Psoas muscle (tissue), 8 donors: Measurements from ENCODE around the gene MRPL32. TPM values are rescaled to one million over a fixed set of nuclear protein-coding genes. Genes with fewer than 3 reads are reported as not detected.

Experiments used
- ATAC-seq, 4 donors: fragments of 200-7000 bp; cut with Tn5 transposase; one replicate each; pipeline ENCODE4 v1.9.1; 2020; ENCODE audit warnings: moderate library complexity in 3 of 4, mild to moderate bottlenecking in 2 of 4
- DNase-seq, 2 donors: peaks; one replicate each; pipeline ENCODE4 v3.0.0-alpha.2; 2020
- H3K27ac ChIP-seq: fragments of 200-600 bp; one replicate; pipeline ENCODE4 v1.8.0; 2022
- H3K27me3 ChIP-seq, 3 donors: fragments of 200-600 bp in 1 of 3; one replicate each; pipeline versions ENCODE4 v1.6.1 to v1.8.0; 2013 to 2022; ENCODE audit warnings: low read length in 2 of 3, mild to moderate bottlenecking in 2 of 3, moderate library complexity in 1 of 3; ENCODE audit not compliant: insufficient read depth in 3 of 3
- H3K36me3 ChIP-seq, 2 donors: fragments of 200-600 bp in 1 of 2; one replicate each; pipeline versions ENCODE4 v1.6.1 to v1.8.0; 2013 to 2022; ENCODE audit warnings: low read depth in 1 of 2, mild to moderate bottlenecking in 1 of 2, moderate library complexity in 1 of 2; ENCODE audit not compliant: insufficient read depth in 1 of 2
- H3K4me1 ChIP-seq: fragments of 200-600 bp; one replicate; pipeline ENCODE4 v1.8.0; 2022
- H3K4me3 ChIP-seq: fragments of 200-600 bp; one replicate; pipeline ENCODE4 v1.8.0; 2022; ENCODE audit warnings: mild to moderate bottlenecking
- H3K9me3 ChIP-seq: fragments of 200-600 bp; one replicate; pipeline ENCODE4 v1.8.0; 2022
- WGBS, 3 donors: extraction: QIAGEN DNeasy Blood & Tissue Kit; methylation state at CpG; one replicate each; pipeline versions ENCODE4 v1.1.6 to v1.1.7; 2013; 5-methylcytosine and 5-hydroxymethylcytosine counted together
- intact Hi-C, 2 donors: fragments of 100-400 bp; cut with DNase I; formaldehyde crosslinking; loops; one replicate each; pipeline versions ENCODE4 v1.11.0 to v1.14.2; 2022
- polyA plus RNA-seq, 3 donors: library from polyadenylated mRNA; stranded (reverse); fragments of 200-250 nt; gene quantifications; one replicate each; pipeline ENCODE4 v1.2.3, GENCODE V29; 2013
- total RNA-seq, 4 donors: library from RNA; stranded (reverse); fragmentation: NEBNext Ultra II Directional in 2 of 4; extraction: Animal tissue kit (Norgen Biotek cat#: 25700) in 2 of 4; gene quantifications; one replicate each; pipeline versions ENCODE4 v1.2.1 to v1.2.4, GENCODE V29; 2021 to 2023
- TF ChIP-seq, protein P1 (sequence below): fragments of 200-600 bp; IDR thresholded peaks from one replicate; pipeline ENCODE4 v1.8.0; 2022; ENCODE audit warnings: antibody characterized with exemption
- donor health status: healthy with polysubstance abuse.
- donor health status: DM: no; HTN: no; CAD: no; lungs with moderate emphysema.
- donor health status: Bipolar disorder and iron deficiency.
- donor health status: healthy.
- donor health status: DM: yes; HTN: yes; CAD: no.
- donor health status: DM: no; HTN: no; CAD: no.
- donor health status: DM: no; HTN: no; CAD: no.
- donor health status: DM: yes; HTN: yes; CAD: no.

Gene MRPL32
- total and polyA plus RNA-seq, 7 donors, result 34.3 to 133 (median 51.7) TPM

DNA sequence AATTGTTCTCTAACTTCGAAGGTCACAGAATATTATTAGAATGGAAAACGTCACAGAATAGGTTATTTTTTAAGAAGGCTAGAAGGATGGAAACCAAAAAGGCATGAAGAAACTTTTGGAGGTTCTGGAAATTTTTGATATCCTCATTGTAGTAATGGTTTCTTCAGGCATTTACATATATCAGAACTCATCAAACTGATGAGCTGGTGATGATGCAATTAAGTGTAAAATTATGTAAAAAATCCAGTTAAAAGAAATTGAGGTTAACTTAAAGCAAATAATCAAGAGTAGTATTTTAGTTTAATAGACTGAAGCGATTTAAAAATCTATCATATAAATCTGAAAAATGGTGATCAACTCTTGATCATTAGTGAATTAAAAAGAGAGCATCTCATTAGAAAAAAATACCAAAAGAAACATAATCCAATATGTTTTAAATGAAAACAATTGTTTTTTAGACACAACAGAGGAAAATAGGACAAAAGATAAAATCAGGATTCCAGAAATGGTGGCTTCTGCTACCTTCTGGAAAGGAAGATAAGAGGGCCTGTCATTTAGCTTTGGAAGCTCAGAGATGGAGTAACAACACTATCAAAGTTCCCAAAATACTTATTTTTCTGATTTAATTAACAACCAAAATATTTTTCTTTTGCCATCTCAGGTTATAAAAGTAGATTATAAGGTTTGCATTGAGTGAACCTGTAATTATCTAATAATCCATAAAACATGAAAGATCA is 10.0 kb upstream of the MRPL32 start:
- no peak overlapping the region for H3K4me3 ChIP-seq
- TF ChIP-seq, protein P1, sequence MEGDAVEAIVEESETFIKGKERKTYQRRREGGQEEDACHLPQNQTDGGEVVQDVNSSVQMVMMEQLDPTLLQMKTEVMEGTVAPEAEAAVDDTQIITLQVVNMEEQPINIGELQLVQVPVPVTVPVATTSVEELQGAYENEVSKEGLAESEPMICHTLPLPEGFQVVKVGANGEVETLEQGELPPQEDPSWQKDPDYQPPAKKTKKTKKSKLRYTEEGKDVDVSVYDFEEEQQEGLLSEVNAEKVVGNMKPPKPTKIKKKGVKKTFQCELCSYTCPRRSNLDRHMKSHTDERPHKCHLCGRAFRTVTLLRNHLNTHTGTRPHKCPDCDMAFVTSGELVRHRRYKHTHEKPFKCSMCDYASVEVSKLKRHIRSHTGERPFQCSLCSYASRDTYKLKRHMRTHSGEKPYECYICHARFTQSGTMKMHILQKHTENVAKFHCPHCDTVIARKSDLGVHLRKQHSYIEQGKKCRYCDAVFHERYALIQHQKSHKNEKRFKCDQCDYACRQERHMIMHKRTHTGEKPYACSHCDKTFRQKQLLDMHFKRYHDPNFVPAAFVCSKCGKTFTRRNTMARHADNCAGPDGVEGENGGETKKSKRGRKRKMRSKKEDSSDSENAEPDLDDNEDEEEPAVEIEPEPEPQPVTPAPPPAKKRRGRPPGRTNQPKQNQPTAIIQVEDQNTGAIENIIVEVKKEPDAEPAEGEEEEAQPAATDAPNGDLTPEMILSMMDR, result no peak
- no peaks in the 10 kb centered on the region for H3K4me1 ChIP-seq
- no peaks in the 10 kb centered on the region for H3K9me3 ChIP-seq
- H3K27me3 ChIP-seq, result no peaks in the 10 kb centered on the region
- 92 to 96% (median 94%) methylated on average over 3 of the region's 3 CpGs for WGBS, 3 donors
- peaks cover 13 to 100% of the 10 kb centered on the region in 2 donors for H3K36me3 ChIP-seq
- H3K27ac ChIP-seq, result no peak overlapping the region
- no peak for DNase-seq
- no peak for ATAC-seq
- intact Hi-C loops, result loop anchor here in 1 of 2 donors (10.0 kb wide), 1 partner anchor 793 kb away; no protein-coding TSS in a partner anchor

DNA sequence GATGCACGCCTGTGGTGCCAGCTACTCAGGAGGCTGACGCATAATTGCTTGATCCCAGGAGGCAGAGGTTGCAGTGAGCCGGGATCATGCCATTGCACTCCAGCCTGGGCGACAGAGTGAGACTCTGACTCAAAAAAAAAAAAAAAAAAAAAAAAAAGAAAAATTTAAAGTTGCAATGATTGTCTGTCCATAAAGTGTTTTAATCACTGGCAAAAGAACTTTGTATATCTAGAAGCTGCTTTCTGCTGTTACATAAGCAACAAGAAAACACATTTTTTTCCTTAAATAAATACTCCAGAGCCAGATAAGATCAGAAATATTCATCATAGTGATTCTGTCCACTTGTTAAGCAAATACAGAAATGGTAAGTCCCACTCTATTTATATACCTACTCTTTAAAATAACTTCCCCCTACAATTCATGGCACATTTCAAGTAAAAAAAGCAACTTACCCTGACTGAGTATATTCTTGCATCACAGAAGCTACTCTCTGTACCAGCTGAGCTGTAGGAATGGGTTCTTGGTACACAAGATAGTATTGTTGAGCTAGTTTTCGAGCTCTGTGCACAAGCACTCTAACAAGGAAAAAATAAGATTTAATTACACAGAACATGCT is 7.8 kb upstream of the MRPL32 start:
- Histone ChIP-seq H3K4me3 (no peak overlapping the region), H3K4me1 (peaks cover 6% of the 10 kb centered on the region), H3K27ac (no peak overlapping the region), H3K36me3 (peaks cover 12 to 82% of the 10 kb centered on the region in 2 donors), H3K9me3 (no peaks in the 10 kb centered on the region), H3K27me3 (no peaks in the 10 kb centered on the region)
- intact Hi-C loops, result loop anchor here in 1 of 2 donors (10.0 kb wide), 1 partner anchor 790 kb away; no protein-coding TSS in a partner anchor
- WGBS, 3 donors, result 87 to 96% (median 89%) methylated on average over 5 of the region's 5 CpGs
- DNase-seq, result no peak
- TF ChIP-seq, protein P1, result no peak
- ATAC-seq, result no peak

DNA sequence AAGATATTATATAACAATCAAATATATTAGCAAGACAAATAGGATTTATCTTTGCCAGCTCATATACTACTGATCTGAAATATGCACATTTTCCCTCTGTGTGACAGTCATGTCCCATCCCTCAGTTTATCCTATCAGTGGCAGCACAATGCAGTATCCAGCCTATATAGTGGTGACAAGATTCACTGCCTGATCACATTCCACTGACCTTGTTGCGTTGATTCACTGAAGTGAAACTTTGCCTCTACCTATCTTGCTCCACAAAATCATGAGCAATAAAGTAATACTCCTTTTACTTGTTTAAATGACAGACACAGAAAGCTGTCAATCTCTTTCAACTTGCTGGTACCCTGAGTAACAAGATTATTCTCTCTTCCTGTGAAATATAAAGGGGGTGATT is 6.5 kb upstream of the MRPL32 start:
- TF ChIP-seq, protein P1, result no peak
- Histone ChIP-seq H3K9me3 (no peaks in the 10 kb centered on the region), H3K27ac (no peak overlapping the region), H3K4me1 (peaks cover 18% of the 10 kb centered on the region), H3K36me3 (peaks cover 12 to 69% of the 10 kb centered on the region in 2 donors), H3K4me3 (no peak overlapping the region), H3K27me3 (no peaks in the 10 kb centered on the region)
- ATAC-seq, result no peak
- intact Hi-C loops, result loop anchor here in 1 of 2 donors (10.0 kb wide), 1 partner anchor 789 kb away; no protein-coding TSS in a partner anchor
- WGBS, 3 donors, result 88 to 100% (median 89%) methylated on average over 1 of the region's 1 CpG
- DNase-seq, result no peak

DNA sequence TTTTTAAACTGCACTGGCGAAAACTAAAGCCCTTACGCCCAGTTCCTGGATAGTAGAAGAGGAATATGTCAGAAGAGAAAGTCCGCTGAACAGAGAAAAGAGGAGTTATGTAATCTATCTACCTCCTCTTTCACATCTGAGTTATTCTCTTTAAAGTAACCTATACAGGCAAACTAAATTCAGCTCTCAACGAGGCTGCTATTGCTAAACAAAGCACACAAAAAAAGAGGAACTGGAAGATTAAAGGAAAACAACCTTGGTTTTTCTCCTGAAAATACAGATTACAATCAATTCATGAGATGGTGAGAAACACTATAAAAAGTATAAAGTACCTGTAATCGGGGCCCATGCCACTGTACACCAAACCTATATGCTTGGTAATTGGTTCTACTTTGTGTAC is 6.0 kb upstream of the MRPL32 start:
- peaks cover 12 to 63% of the 10 kb centered on the region in 2 donors for H3K36me3 ChIP-seq
- TF ChIP-seq, protein P1, result no peak

More for the DNA sequence above, 6.0 kb upstream of the MRPL32 start:
- Histone ChIP-seq H3K4me1 (peaks cover 20% of the 10 kb centered on the region), H3K27ac (no peak overlapping the region), H3K27me3 (no peaks in the 10 kb centered on the region), H3K9me3 (no peaks in the 10 kb centered on the region), H3K4me3 (no peak overlapping the region)
- intact Hi-C loops, result loop anchor here in 1 of 2 donors (10.0 kb wide), 1 partner anchor 789 kb away; no protein-coding TSS in a partner anchor
- ATAC-seq (no peak), DNase-seq (no peak)
- WGBS, 3 donors, result 87 to 91% (median 91%) methylated on average over 5 of the region's 5 CpGs
